Prostate gland (tissue), 1 donor: Measurements from ENCODE around the gene MPZL2.

Source experiments
- POLR2A ChIP-seq: fragments of 450-650 bp; IDR thresholded peaks from one replicate; pipeline ENCODE4 v1.6.1; 2016; ENCODE audit warnings: antibody characterized with exemption, mild to moderate bottlenecking
- POLR2AphosphoS5 ChIP-seq: sonication (generic); formaldehyde crosslinking; IDR thresholded peaks from one replicate; pipeline ENCODE4 v1.6.1; 2017; ENCODE audit warnings: antibody characterized with exemption

- TF ChIP-seq POLR2AphosphoS5 (no peak), POLR2A (no peak)
Measured at GRCh38 chr11:118226296-118226695, 37.8 kb downstream of the MPZL2 start.
